Fibroblast of gingiva (primary cell): Measurements from ENCODE around the gene PADI4.
A peak's percentile ranks its signal among the peaks of the same experiment; 100 is the strongest.

Source experiments
- DNase-seq: peaks from one replicate; pipeline ENCODE4 v3.0.0-alpha.2; 2011; ENCODE audit warnings: low read depth

Gene PADI4

GRCh38 chr1:17282836-17283235, 25.2 kb upstream of the PADI4 start:
- DNase-seq, result no peak

- DNase-seq, result no peak
Observed at GRCh38 chr1:17286646-17287045, 21.4 kb upstream of the PADI4 start.

- peak; percentile 76 for DNase-seq
Observed at GRCh38 chr1:17287130-17287776, 20.7 kb upstream of the PADI4 start.

- DNase-seq, result peak; percentile 84
Observed at GRCh38 chr1:17289721-17290120, 18.3 kb upstream of the PADI4 start.

DNA sequence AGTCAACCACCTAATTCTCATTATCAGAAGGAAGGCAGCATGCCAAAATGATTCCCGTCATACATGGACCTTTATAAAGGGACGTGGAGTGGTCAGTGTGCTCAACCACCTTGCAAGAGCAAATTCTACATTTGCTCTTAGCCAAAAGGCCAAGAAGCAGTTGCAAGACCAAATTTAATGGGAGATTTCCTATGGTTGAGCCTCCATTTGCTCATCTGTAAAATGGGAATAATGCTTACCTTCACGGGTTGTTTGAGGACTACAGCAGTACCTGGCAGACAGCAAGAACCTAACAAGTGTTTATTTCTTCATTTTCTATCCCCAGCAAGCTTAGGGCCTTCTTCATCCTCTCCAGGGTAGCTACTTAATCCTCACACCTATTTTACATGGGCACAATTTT, 17.4 kb upstream of the PADI4 start:
- no peak for DNase-seq

- DNase-seq, result no peak
Observed at GRCh38 chr1:17292299-17293160, 15.5 kb upstream of the PADI4 start.

DNA sequence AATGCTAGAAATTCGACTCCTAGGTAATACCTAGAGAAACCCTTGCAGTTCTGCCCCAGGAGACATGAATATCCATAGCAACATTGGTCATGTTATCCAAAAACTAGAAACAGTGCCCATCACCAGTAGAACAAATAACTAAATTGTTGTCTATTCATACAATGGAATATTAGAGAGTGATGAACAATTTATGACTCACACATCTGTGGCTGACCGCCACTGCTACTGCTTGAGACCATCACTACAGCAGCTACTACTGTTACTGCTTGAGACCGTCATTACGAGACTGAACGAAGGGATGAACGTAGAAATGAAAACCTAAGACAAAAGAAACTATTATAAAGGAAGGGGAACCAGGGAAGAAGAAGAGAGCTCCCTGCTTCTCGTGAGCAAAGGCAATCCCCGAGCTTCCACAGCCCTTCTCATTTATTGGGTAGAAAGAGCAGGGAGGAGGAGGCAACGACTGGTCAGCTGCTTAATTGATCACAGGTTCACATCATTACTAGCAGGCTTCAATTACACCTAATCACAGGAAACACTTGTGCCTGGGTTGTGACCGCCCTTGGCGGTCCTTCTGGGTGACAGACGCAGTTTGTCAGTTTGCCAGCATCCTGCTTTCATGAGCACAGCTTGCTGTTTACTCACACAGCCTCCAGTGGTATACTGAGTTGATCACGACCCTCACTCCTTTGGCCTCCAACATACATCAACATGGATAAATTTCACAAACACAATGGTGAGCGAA, 14.1 kb upstream of the PADI4 start:
- DNase-seq, result no peak

DNA sequence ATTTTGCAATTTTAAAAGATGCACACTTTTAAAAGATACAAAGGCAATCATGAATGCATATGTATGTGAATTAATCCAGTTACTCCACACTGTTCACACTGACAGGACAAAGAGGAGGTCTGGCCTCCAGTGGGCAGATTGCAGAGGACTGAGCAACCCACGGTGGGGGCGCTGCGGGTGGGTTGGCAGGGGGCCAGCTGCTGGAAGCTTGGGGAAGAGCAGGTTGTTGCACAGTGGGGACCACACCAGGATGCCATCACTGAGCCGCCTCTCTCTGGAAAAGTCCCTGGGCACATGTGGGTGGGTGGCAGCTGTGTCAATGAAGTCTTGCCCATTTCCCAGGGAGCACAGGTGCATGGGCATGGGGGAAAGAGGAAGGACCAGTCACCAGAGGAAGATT, 12.7 kb upstream of the PADI4 start:
- no peak for DNase-seq

DNA sequence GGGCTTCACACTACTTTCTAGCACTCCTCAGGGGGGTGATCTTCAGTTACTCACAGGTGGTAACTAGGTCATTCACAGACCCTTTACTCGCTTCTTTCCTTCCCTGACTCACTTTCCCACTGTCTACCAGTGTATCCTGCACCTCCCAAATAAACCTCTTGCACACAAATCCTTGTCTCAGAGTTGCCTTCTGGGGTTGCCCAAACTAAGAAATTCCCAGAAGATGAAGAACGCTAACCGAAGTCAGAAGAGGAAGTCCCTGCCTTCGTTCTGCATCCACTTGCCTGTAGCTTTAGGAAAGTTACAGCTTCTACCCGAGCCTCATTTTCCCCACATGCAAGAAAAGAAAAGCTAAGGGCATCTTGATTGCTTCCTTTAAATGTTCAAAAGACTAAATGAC, 11.9 kb upstream of the PADI4 start:
- no peak for DNase-seq

- DNase-seq, result no peak
Observed at GRCh38 chr1:17297991-17298390, 10.0 kb upstream of the PADI4 start.

- no peak for DNase-seq
Observed at GRCh38 chr1:17301767-17302166, 6.2 kb upstream of the PADI4 start.

DNA sequence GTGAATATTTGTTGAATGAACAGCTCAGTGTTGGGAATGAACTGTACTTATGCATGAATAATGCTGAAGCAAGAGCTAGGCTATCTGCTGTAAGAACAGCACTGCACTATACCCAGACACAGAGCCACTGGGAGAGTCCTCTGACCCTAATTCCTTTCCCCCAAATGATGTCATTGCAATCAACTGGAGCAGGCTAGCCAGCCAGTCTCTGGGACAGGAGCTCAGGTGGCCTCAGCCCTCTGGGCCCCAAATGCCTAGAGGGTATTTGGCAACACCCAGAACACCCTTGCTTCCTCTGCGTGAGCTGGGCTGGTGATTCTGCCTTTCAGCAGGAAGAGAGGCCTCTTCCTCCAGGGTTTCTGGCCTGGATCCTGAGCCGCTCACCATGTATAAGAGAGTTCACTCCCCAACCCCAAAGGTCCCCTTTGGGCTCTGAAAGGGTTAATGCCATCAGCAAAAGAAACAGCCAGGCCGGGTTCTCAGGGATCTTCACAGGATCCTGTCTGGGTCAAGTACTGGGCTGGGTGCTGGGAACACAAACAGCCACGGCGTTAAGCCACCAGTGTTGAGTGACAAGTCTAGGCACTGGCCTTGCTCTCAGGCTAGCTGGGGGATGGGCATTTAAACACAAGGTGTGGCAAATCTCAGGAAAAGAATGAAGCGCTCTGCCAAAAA, 3.7 kb upstream of the PADI4 start:
- no peak for DNase-seq

DNA sequence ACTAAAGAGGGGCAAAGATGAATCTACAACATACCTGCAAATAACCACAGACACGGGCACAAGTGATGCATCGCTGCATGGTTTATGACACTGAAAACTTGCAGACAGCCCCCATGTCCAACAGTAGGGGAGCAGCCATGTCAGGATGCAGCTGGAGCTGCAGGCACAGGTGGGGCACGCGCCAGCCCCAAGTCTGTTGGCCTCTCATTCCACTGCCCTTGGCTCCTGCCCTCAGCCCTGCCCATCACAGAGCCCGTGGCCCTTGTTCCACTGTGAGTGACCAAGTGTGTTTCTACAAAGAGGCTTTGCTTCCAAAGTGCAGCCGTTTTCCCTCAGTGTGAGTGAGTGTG, 3.2 kb upstream of the PADI4 start:
- DNase-seq, result no peak

- DNase-seq, result no peak
Observed at GRCh38 chr1:17305576-17306095, 2.4 kb upstream of the PADI4 start.

- DNase-seq, result no peak
Observed at GRCh38 chr1:17306407-17306806, 1.6 kb upstream of the PADI4 start.

GRCh38 chr1:17306921-17307320, 1.1 kb upstream of the PADI4 start:
- DNase-seq, result no peak

- no peak for DNase-seq
Observed at GRCh38 chr1:17307329-17307728, 668 bp upstream of the PADI4 start.

DNA sequence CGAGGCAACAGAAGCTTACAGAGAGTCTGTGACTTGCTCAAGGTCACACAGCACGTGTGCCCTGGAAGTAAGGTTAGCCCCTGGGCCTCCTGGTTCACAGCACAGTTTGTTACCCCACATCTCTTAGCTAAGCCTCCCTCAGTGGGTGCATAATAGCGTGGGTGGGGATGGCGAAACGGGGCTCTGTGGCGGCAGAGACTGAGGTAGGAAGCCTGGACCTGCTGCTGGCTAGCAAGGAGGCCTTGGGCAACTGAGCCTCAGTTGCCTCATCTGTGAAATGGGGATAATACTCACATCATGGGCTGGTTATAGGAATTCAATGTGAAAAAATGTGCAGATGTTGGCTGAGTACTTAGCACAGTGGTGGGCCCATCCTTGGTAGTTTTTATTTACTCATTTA, 596 bp downstream of the PADI4 start:
- no peak for DNase-seq

DNA sequence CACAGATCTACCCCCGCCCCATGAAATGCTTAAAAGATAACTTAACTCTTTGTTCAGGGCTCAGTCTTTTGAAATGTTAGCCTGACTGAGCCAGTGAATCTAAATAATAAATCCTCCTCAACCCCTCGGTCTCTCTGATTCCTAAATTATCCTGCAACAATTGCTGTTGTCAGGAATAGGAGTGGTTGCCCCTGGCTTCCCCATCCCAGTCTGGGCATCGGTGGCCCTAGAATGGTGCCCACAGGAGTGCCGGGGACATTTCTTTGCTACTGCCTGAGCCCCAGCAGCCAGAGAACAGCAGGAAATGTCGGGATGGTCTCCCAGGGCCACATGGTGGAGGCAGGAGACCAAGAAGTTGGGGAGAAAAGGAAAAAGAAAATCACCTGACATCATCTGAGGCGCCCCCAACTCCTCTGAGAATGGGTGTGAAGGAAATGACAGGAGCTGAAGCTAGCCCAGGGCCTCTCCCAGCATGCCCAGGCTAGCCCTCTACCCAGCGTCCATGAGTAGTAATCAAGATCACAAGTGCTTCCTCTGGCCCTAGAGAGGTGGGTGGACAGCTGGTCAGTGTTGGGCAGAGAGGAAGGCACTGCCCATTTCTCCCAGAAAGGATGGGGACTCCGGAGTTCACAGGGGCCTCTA, 1.6 kb downstream of the PADI4 start:
- DNase-seq, result no peak

DNA sequence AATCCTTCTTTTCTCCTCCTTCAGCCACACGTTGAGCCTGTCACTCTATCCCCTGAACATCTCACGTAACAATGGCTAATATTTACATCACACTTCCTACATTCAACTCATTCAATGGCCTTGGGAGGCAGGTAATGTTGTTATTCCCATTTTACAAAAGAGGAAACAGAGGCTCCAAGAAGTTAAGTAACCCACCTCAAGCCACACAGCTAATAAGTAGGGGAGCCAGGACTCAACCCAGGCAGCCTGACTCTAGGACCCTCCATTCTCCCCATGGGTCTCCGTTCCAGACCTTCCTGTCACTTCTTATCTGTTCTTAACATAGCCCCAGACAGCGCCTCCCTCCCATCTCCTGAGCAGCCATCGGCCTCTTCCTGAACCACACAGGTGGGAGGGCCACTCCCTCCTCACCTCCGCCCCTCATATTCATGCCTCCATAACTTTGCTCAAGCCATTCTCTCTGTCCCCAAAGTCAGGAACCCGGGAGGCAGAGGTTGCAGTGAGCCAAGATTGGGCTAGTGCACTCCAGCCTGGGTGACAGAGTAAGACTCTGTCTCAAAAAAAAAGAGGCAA, 2.2 kb downstream of the PADI4 start:
- no peak for DNase-seq

DNA sequence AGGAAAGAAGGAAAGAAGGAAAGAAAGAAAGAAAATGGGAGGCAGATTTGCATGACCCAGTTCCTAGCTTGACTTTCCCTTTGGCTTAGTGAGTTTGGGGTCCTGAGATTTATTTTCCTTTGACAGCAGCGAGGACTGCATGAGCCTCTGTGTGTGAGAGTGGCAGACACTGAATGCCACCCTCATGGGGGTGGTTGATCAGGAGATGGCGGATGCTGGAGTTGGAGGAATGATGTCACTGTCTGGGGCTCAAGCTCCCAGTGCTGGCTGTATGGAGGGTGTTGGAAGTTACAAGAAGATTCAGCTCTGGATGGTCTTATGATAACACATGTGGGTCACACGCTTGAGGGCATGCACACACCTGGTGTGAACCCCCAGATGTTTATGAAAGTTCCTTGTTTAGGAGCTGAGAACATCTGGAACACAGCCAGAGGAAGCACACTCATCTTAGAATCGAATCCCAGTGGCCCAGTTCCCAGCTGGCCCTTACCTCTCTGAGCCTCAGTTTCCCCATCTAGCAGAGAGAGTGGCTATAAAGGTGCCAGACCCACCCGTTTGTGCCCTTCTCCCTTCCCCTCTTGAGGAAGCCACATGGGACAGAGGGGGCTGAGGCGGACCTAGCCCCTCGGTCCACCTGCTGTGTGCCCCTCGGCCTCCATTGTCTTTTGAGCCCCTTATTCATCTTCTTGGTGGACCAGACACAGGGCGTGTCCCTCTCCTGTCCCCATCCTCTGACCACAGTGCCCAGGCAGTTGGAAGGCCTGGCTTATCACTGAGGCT, 5.7 kb downstream of the PADI4 start:
- DNase-seq, result no peak
